GM12878 (cell line): ENCODE measurements around the gene CRACDL. TPM values are rescaled to one million over a fixed set of nuclear protein-coding genes. Genes with fewer than 3 reads are reported as not detected.

Experiments
- ATAC-seq: fragments of 200-7000 bp; cut with Tn5 transposase; 3 replicates; pipeline ENCODE4 v1.9.1; 2020; ENCODE audit warnings: mild to moderate bottlenecking, moderate library complexity
- BruUV-seq: library from RNA; stranded (reverse); fragments of 400-500 nt; replicated peaks from 2 replicates; lab custom pipeline; 2021; lab: Mats Ljungman, UMichigan
- CTCF ChIA-PET: fragments of 300-600 bp; sonication (Branson Sonifier 250); formaldehyde crosslinking; extraction: SDS; loops from one replicate; lab custom pipeline; 2021; ENCODE audit warnings: inconsistent platforms; lab: Yijun Ruan, JAX
- POLR2A ChIA-PET: fragments of 350-600 bp; formaldehyde crosslinking; extraction: SDS; loops from one replicate; lab custom pipeline; 2021; ENCODE audit warnings: inconsistent platforms; lab: Charles Lee
- RAD21 ChIA-PET: fragments of 300-600 bp; sonication (Branson Sonifier 250); formaldehyde crosslinking; loops from one replicate; lab custom pipeline; 2023; ENCODE audit warnings: antibody characterized with exemption; ENCODE audit not compliant: unreplicated experiment; lab: Charles Lee
- SMC1A ChIA-PET: fragments of 300-600 bp; sonication (Branson Sonifier 250); formaldehyde crosslinking; loops from one replicate; lab custom pipeline; 2023; ENCODE audit not compliant: unreplicated experiment, uncharacterized antibody; lab: Charles Lee
- DNase-seq: peaks from one replicate; pipeline ENCODE4 v3.0.0-alpha.2; 2011; ENCODE audit warnings: low read depth, low spot score
- FAIRE-seq: peaks from 3 replicates; lab custom pipeline; 2011; peaks lifted over from hg19 to GRCh38; lab: Jason Lieb, UNC
- H2AFZ ChIP-seq: 2 replicates; pipeline ENCODE4 v1.6.0; 2011; ENCODE audit warnings: low read depth, low read length, control low read depth; ENCODE audit not compliant: control insufficient read depth
- H3K27ac ChIP-seq: 2 replicates; pipeline ENCODE4 v1.5.1; 2011; ENCODE audit warnings: control low read depth; ENCODE audit not compliant: control insufficient read depth, insufficient read depth
- H3K27me3 ChIP-seq, 2 experiments: replicated peaks in 1 of 2; 2 replicates each; pipeline versions ENCODE4 v1.6.0 to v1.6.1; 2011; ENCODE audit warnings: low read length in 1 of 2; ENCODE audit not compliant: control insufficient read depth in 2 of 2, insufficient read depth in 2 of 2
- H3K36me3 ChIP-seq, 2 experiments: 2 replicates each; pipeline ENCODE4 v1.5.1; 2011; ENCODE audit warnings: low read length in 1 of 2; ENCODE audit not compliant: control insufficient read depth in 2 of 2, insufficient read depth in 2 of 2
- H3K4me1 ChIP-seq: 2 replicates; pipeline ENCODE4 v1.6.1; 2011; ENCODE audit warnings: mild to moderate bottlenecking, low read length, moderate library complexity, mixed read lengths; ENCODE audit not compliant: control insufficient read depth, insufficient read depth
- H3K4me2 ChIP-seq: 2 replicates; pipeline ENCODE4 v1.6.0; 2011; ENCODE audit warnings: control low read depth; ENCODE audit not compliant: control insufficient read depth, insufficient read depth
- H3K4me3 ChIP-seq: fragments of 200-600 bp; sonication (generic); 2 replicates; pipeline ENCODE4 v1.5.1; 2016
- H3K79me2 ChIP-seq: 2 replicates; pipeline ENCODE4 v1.6.0; 2011; ENCODE audit warnings: low read length; ENCODE audit not compliant: control insufficient read depth, insufficient read depth
- H3K9ac ChIP-seq: 2 replicates; pipeline ENCODE4 v1.8.0; 2011; ENCODE audit warnings: low read length, control low read depth, mixed read lengths; ENCODE audit not compliant: control insufficient read depth, insufficient read depth
- H3K9me3 ChIP-seq: replicated peaks from 3 replicates; pipeline ENCODE4 v1.5.1; 2011; ENCODE audit warnings: mild to moderate bottlenecking, low read length; ENCODE audit not compliant: control insufficient read depth, insufficient read depth
- H4K20me1 ChIP-seq: 2 replicates; pipeline ENCODE4 v1.6.0; 2011; ENCODE audit not compliant: control insufficient read depth, insufficient read depth
- BHLHE40 ChIP-seq, 2 experiments: fragments of 450-650 bp in 1 of 2; IDR thresholded peaks; 2 replicates each; pipeline ENCODE4 v1.6.1; 2011 to 2017; ENCODE audit warnings: low read depth in 2 of 2, borderline replicate concordance in 1 of 2, improper control_type of control experiment in 1 of 2, low read length in 1 of 2, mild to moderate bottlenecking in 1 of 2
- CHD2 ChIP-seq: IDR thresholded peaks from 2 replicates; pipeline ENCODE4 v1.6.1; 2011; ENCODE audit warnings: low read depth, low read length, improper control_type of control experiment, borderline replicate concordance
- DPF2 ChIP-seq: fragments of 450-650 bp; IDR thresholded peaks from 2 replicates; pipeline ENCODE4 v1.6.1; 2017; ENCODE audit warnings: mild to moderate bottlenecking
- FOS ChIP-seq: IDR thresholded peaks from 3 replicates; pipeline ENCODE4 v1.6.1; 2011; ENCODE audit warnings: borderline replicate concordance; ENCODE audit not compliant: insufficient read length; ENCODE audit errors: extremely low read depth
- HDGF ChIP-seq: fragments of 450-650 bp; IDR thresholded peaks from 2 replicates; pipeline ENCODE4 v1.6.1; 2016; ENCODE audit warnings: antibody characterized with exemption
- IKZF2 ChIP-seq, 2 experiments: fragments of 450-650 bp; IDR thresholded peaks; 2 replicates each; pipeline ENCODE4 v1.6.1; 2017; ENCODE audit warnings: mild to moderate bottlenecking in 2 of 2, moderate library complexity in 2 of 2
- KLF5 ChIP-seq: fragments of 450-650 bp; IDR thresholded peaks from 2 replicates; pipeline ENCODE4 v1.6.1; 2014; ENCODE audit warnings: mild to moderate bottlenecking; ENCODE audit not compliant: partially characterized antibody
- MLLT1 ChIP-seq: fragments of 450-650 bp; IDR thresholded peaks from 2 replicates; pipeline ENCODE4 v1.6.1; 2016; ENCODE audit warnings: mild to moderate bottlenecking
- MTA2 ChIP-seq: fragments of 450-650 bp; IDR thresholded peaks from 2 replicates; pipeline ENCODE4 v1.6.1; 2016; ENCODE audit warnings: low read depth, mild to moderate bottlenecking, moderate library complexity
- RAD51 ChIP-seq: fragments of 450-650 bp; IDR thresholded peaks from 2 replicates; pipeline ENCODE4 v1.6.1; 2016; ENCODE audit warnings: moderate library complexity, mild to moderate bottlenecking, inconsistent platforms
- RUNX3 ChIP-seq: IDR thresholded peaks from 2 replicates; pipeline ENCODE4 v1.6.1; 2012; ENCODE audit warnings: low read length, inconsistent platforms
- SREBF1 ChIP-seq: IDR thresholded peaks from 2 replicates; pipeline ENCODE4 v1.6.1; 2012; ENCODE audit warnings: mild to moderate bottlenecking, low read length
- TARDBP ChIP-seq: IDR thresholded peaks from 2 replicates; pipeline ENCODE4 v1.6.1; 2016; ENCODE audit warnings: borderline replicate concordance
- ZBTB40 ChIP-seq: fragments of 450-650 bp; IDR thresholded peaks from 2 replicates; pipeline ENCODE4 v1.6.1; 2016; ENCODE audit warnings: mild to moderate bottlenecking, moderate library complexity, borderline replicate concordance
- WGBS: methylation state at CpG from one replicate; pipeline ENCODE4 v1.1.6; 2016; ENCODE audit warnings: low lambda C conversion rate; ENCODE audit not compliant: insufficient replicate concordance, insufficient coverage; ENCODE audit errors: missing lambda C conversion rate; 5-methylcytosine and 5-hydroxymethylcytosine counted together
- in situ Hi-C: fragments of 300-500 bp; cut with MboI; formaldehyde crosslinking; loops from 9 replicates; pipeline ENCODE4 v1.14.3; 2018; ENCODE audit warnings: mixed read lengths
- intact Hi-C: fragments of 100-400 bp; cut with micrococcal nuclease; formaldehyde crosslinking; loops from one replicate; pipeline ENCODE4 v1.14.2; 2022; ENCODE audit not compliant: unreplicated experiment
- polyA plus RNA-seq, 11 experiments: library from polyadenylated mRNA; depleted of rRNA in 4 of 11; unstranded in 6 of 11; stranded (reverse) in 5 of 11; fragments of >200 nt; fragmentation: Nextera tagmentation in 4 of 11; fragmentation: Illumina TruSeq in 1 of 11; extraction: Ambion mirVana in 4 of 11; extraction: Trizol in 1 of 11; gene quantifications; 1 replicate in 1 of 11; 2 replicates in 10 of 11; pipeline versions ENCODE4 v1.2.1 to v1.2.3, GENCODE V29; 2011 to 2016; ENCODE audit warnings: inconsistent platforms in 2 of 11, missing spikeins in 2 of 11, low read depth in 1 of 11
- total RNA-seq, 4 experiments: library from RNA; depleted of rRNA in 3 of 4; stranded (reverse); fragments of >200 nt in 3 of 4; fragmentation: Illumina TruSeq in 1 of 4; extraction: Trizol in 1 of 4; gene quantifications; 2 replicates each; pipeline versions ENCODE4 v1.2.1 to v1.2.3, GENCODE V29; 2013 to 2021
- TF ChIP-seq, protein P1 (sequence below): fragments of 450-650 bp; IDR thresholded peaks from 2 replicates; pipeline ENCODE4 v1.6.1; 2016; ENCODE audit warnings: mild to moderate bottlenecking
- TF ChIP-seq, protein P2 (sequence below): IDR thresholded peaks from 2 replicates; pipeline ENCODE4 v1.6.1; 2012; ENCODE audit warnings: low read depth, low read length, improper control_type of control experiment

CRACDL gene
- total and polyA plus RNA-seq, 10 of the 15 experiments (the other 5 are each of a cell fraction or from before 2014, with no cell fraction given) = 0.03 to 0.72 (median 0.14) TPM

DNA sequence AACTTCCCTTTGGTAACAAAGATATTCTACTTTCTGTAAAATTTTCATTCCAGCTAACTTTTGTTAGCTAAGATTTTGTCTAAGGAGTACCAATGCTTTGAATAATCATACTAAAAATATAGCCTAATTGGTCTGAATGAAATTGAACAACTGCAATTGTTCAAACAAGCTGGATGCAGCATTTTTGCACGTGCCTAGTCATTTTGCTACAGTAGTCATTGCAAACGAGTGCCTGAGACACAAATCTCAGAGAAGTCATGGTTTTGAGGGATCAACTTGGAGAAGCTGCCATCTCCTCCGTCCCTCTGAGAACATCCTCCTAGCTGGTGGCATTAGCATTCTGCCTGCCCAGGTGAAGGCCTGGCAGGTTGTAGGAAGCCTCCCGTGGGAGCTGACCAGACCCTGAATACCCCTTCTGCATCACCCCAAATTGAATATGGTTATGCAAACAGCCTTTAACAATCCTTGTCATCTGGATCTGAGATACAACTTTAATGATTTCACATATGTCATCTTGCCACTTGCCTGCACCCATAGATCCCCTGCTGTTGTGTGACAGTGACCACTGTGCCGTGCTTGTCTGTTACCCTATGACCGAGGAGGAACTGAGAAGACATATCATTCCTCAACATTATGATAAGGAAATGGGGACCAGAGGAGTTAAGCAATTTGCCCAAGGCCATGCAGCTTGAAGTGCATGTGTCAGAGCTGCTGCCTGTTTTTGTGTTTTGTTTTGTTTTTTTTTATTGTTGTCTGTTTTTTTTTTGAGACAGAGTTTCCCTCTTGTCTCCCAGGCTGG, 176.0 kb downstream of the CRACDL start:
- H3K27me3 ChIP-seq = no peaks in the 10 kb centered on the region
- ChIA-PET CTCF (interaction anchor here (0.9 kb wide), 1 partner anchor 8 kb away, joined by 4 read pairs; no protein-coding TSS in a partner anchor), SMC1A (interaction anchor here (0.7 to 4.8 kb wide), 6 partner anchors 12 to 31 kb away, joined by 4 to 37 read pairs (median 4); partner anchors contain the start of gene MGAT4A), POLR2A (interaction anchor here (0.6 to 3.4 kb wide), 5 partner anchors 12 to 74 kb away, joined by 3 to 16 read pairs (median 4); partner anchors contain the start of gene MGAT4A), RAD21 (interaction anchor here (0.6 to 1.5 kb wide), 4 partner anchors 11 to 109 kb away, joined by 3 to 5 read pairs (median 4); no protein-coding TSS in a partner anchor)
- H2AFZ ChIP-seq = no peak overlapping the region
- BruUV-seq = no TSS peak
- in situ Hi-C loops (no loop called here), intact Hi-C loops (loop anchor here (5.0 kb wide), 1 partner anchor 293 kb away; no protein-coding TSS in a partner anchor)
- peak overlapping the region; percentile 44; the same call in 1 of the 2 replicates for H3K4me2 ChIP-seq
- no peak overlapping the region for H3K9ac ChIP-seq
- ATAC-seq = peak; percentile 67
- no peaks in the 10 kb centered on the region for H4K20me1 ChIP-seq
- WGBS = 35% methylated on average over 6 of the region's 6 CpGs
- H3K9me3 ChIP-seq = no peaks in the 10 kb centered on the region
- peak overlapping the region; percentile 22; the same call in 1 of the 2 replicates for H3K27ac ChIP-seq
- no peaks in the 10 kb centered on the region for H3K36me3 ChIP-seq
- DNase-seq = no peak
- no peaks in the 10 kb centered on the region for H3K79me2 ChIP-seq
- H3K4me1 ChIP-seq = peaks cover 50% of the 10 kb centered on the region
- FAIRE-seq = no peak
- no peak overlapping the region for H3K4me3 ChIP-seq
- TF ChIP-seq IKZF2 (IDR thresholded peaks at IDR 0.05) = peak; percentile 48 to 49; a peak in 2 of 4 replicates
- no peak for TF ChIP-seq KLF5
- TF ChIP-seq HDGF = 0 out of 2 replicates have a peak, but pooled peaks have one; percentile 62
- no peak for TF ChIP-seq FOS
- TF ChIP-seq, protein P1, sequence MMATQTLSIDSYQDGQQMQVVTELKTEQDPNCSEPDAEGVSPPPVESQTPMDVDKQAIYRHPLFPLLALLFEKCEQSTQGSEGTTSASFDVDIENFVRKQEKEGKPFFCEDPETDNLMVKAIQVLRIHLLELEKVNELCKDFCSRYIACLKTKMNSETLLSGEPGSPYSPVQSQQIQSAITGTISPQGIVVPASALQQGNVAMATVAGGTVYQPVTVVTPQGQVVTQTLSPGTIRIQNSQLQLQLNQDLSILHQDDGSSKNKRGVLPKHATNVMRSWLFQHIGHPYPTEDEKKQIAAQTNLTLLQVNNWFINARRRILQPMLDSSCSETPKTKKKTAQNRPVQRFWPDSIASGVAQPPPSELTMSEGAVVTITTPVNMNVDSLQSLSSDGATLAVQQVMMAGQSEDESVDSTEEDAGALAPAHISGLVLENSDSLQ = 0 out of 2 replicates have a peak, but pooled peaks have one; percentile 20
- 0 out of 2 replicates have a peak, but pooled peaks have one; percentile 23 for TF ChIP-seq DPF2
- TF ChIP-seq RAD51 = no peak
- TF ChIP-seq SREBF1 = no peak
- TF ChIP-seq CHD2 = no peak
- TF ChIP-seq, protein P2, sequence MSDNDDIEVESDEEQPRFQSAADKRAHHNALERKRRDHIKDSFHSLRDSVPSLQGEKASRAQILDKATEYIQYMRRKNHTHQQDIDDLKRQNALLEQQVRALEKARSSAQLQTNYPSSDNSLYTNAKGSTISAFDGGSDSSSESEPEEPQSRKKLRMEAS = no peak
- no peak for TF ChIP-seq MLLT1
- TF ChIP-seq MTA2 = peak; percentile 47; the same call in 1 of the 2 replicates
- peak; percentile 19; the same call in 1 of the 2 replicates for TF ChIP-seq ZBTB40
- no peak for TF ChIP-seq TARDBP
- peak; percentile 27 to 71; a peak in 3 of 4 replicates for TF ChIP-seq BHLHE40 (IDR thresholded peaks at IDR 0.05; ENCODE audit: borderline replicate concordance in 1 of 2, low read depth in 2 of 2, low read length in 1 of 2)
- peak; percentile 22; the same call in 1 of the 2 replicates for TF ChIP-seq RUNX3
